Suprapubic skin (tissue), 4 donors: ENCODE data around the gene ZNF778.

Experiments
- EP300 ChIP-seq: sonication (generic); formaldehyde crosslinking; IDR thresholded peaks from one replicate; pipeline ENCODE4 v1.6.1; 2017; ENCODE audit warnings: antibody characterized with exemption
- POLR2A ChIP-seq, 2 donors: fragments of 450-650 bp; IDR thresholded peaks; one replicate each; pipeline ENCODE4 v1.6.1; 2017; ENCODE audit warnings: antibody characterized with exemption in 2 of 2, mild to moderate bottlenecking in 2 of 2, moderate library complexity in 2 of 2
- POLR2AphosphoS5 ChIP-seq, 3 donors: sonication (generic); formaldehyde crosslinking; IDR thresholded peaks; one replicate each; pipeline ENCODE4 v1.6.1; 2017; ENCODE audit warnings: antibody characterized with exemption in 3 of 3
- TF ChIP-seq, protein P1 (sequence below), 2 donors: fragments of 200-600 bp in 1 of 2; fragments of 450-650 bp in 1 of 2; sonication (generic) in 1 of 2; IDR thresholded peaks; one replicate each; pipeline ENCODE4 v1.5.1; 2016 to 2019; ENCODE audit warnings: antibody characterized with exemption in 2 of 2, mild to moderate bottlenecking in 1 of 2, moderate library complexity in 1 of 2

DNA sequence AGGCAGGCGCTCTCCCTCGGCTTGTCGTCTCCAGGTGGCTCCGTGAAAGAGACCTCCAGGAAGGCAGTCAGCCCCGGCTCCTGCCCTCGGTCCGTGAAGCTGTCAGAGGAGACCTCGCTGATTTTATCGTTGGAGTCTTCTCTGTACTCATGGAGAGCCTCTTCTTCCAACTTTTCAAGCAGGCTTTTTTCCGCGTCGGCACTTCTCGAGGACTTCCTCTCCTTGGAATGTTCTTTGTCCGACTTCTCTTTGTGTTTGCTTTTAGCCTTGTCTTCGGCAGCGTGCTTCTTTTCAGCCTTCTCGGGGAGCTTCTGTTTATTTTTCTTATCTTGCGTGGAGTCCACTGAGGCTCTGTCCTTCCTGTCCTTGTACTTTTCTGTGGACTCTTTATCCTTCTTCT lies 65.0 kb downstream of the ZNF778 start:
- no peak for TF ChIP-seq POLR2A (IDR thresholded peaks at IDR 0.05)
- TF ChIP-seq, protein P1, sequence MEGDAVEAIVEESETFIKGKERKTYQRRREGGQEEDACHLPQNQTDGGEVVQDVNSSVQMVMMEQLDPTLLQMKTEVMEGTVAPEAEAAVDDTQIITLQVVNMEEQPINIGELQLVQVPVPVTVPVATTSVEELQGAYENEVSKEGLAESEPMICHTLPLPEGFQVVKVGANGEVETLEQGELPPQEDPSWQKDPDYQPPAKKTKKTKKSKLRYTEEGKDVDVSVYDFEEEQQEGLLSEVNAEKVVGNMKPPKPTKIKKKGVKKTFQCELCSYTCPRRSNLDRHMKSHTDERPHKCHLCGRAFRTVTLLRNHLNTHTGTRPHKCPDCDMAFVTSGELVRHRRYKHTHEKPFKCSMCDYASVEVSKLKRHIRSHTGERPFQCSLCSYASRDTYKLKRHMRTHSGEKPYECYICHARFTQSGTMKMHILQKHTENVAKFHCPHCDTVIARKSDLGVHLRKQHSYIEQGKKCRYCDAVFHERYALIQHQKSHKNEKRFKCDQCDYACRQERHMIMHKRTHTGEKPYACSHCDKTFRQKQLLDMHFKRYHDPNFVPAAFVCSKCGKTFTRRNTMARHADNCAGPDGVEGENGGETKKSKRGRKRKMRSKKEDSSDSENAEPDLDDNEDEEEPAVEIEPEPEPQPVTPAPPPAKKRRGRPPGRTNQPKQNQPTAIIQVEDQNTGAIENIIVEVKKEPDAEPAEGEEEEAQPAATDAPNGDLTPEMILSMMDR (IDR thresholded peaks at IDR 0.05) = no peak
- TF ChIP-seq EP300 = no peak
- TF ChIP-seq POLR2AphosphoS5 (IDR thresholded peaks at IDR 0.05) = no peak
